ENCODE measurements around the gene LRRC32. TPM values are rescaled to one million over a fixed set of nuclear protein-coding genes. Genes with fewer than 3 reads are reported as not detected.

LRRC32 gene
- total RNA-seq, 4 donors from 2014 or later = 45.0 to 117 (median 73.4) TPM

- 83 to 90% methylated on average over 2 of the region's 2 CpGs for WGBS, 2 donors
- TF ChIP-seq POLR2A (IDR thresholded peaks at IDR 0.05) (no peak), EP300 (IDR thresholded peaks at IDR 0.05) (no peak), CTCF (IDR thresholded peaks at IDR 0.05) (no peak)
These were observed 38.1 kb downstream of the LRRC32 start for GRCh38 chr11:76632492-76632891.

GRCh38 chr11:76631566-76632308 is 38.8 kb downstream of the LRRC32 start:
- peak overlapping the region in 2 of 4 donors; percentile 82 to 85 for H3K27ac ChIP-seq

More at GRCh38 chr11:76632492-76632891, 38.1 kb downstream of the LRRC32 start:
- H3K27me3 ChIP-seq = no peaks in the 10 kb centered on the region
- H3K36me3 ChIP-seq = no peaks in the 10 kb centered on the region
- no peaks in the 10 kb centered on the region for H3K9me3 ChIP-seq
- peaks cover 0 to 56% (median 12%) of the 10 kb centered on the region in 4 donors for H3K4me1 ChIP-seq
- no peak overlapping the region for H3K27ac ChIP-seq
- no peak overlapping the region for H3K4me3 ChIP-seq
- no peak for DNase-seq (ENCODE audit: low spot score in 2 of 2)

GRCh38 chr11:76630600-76631281 is 39.8 kb downstream of the LRRC32 start:
- no peak for DNase-seq (ENCODE audit: low spot score in 2 of 2)
- Histone ChIP-seq H3K27ac (peak overlapping the region; percentile 25 to 85 (median 60)), H3K4me1 (peaks cover 0 to 39% (median 13%) of the 10 kb centered on the region in 4 donors), H3K9me3 (peaks cover 0 to 6% (median 2%) of the 10 kb centered on the region in 4 donors), H3K36me3 (peaks cover 0 to 2% (median 0%) of the 10 kb centered on the region in 3 donors), H3K27me3 (no peaks in the 10 kb centered on the region), H3K4me3 (no peak overlapping the region)
- no peak for TF ChIP-seq POLR2A (IDR thresholded peaks at IDR 0.05)
- TF ChIP-seq EP300 (IDR thresholded peaks at IDR 0.05) = no peak
- no peak for TF ChIP-seq CTCF (IDR thresholded peaks at IDR 0.05)
- WGBS, 2 donors = 48 to 52% methylated on average over 6 of the region's 6 CpGs

More at GRCh38 chr11:76631566-76632308, 38.8 kb downstream of the LRRC32 start:
- no peak for DNase-seq (ENCODE audit: low spot score in 2 of 2)
- Histone ChIP-seq H3K4me1 (peaks cover 0 to 49% (median 11%) of the 10 kb centered on the region in 4 donors), H3K27me3 (no peaks in the 10 kb centered on the region), H3K9me3 (no peaks in the 10 kb centered on the region), H3K36me3 (no peaks in the 10 kb centered on the region), H3K4me3 (no peak overlapping the region)
- WGBS, 2 donors = 85 to 92% methylated on average over 3 of the region's 3 CpGs
- TF ChIP-seq CTCF (IDR thresholded peaks at IDR 0.05) (no peak), EP300 (IDR thresholded peaks at IDR 0.05) (no peak), POLR2A (IDR thresholded peaks at IDR 0.05) (no peak)

- Histone ChIP-seq H3K27ac (peak overlapping the region; percentile 70 to 85 (median 80)), H3K27me3 (no peaks in the 10 kb centered on the region), H3K9me3 (peaks cover 0 to 13% (median 2%) of the 10 kb centered on the region in 4 donors), H3K4me1 (peaks cover 0 to 34% (median 11%) of the 10 kb centered on the region in 4 donors), H3K36me3 (peaks cover 0 to 6% (median 0%) of the 10 kb centered on the region in 3 donors), H3K4me3 (no peak overlapping the region)
- DNase-seq (ENCODE audit: low spot score in 2 of 2) = peak; percentile 41 to 68
- WGBS, 2 donors = 19 to 27% methylated on average over 11 of the region's 11 CpGs
- TF ChIP-seq EP300 (IDR thresholded peaks at IDR 0.05) (peak in 1 of 2 donors; percentile 79), CTCF (IDR thresholded peaks at IDR 0.05) (peak in 1 of 5 experiments; percentile 30), POLR2A (IDR thresholded peaks at IDR 0.05) (no peak)
These were observed 40.5 kb downstream of the LRRC32 start for GRCh38 chr11:76629853-76630599.
